GM18868 (cell line): ENCODE results near the gene PLK3.
"Not testable (repeated sequence)": the region's sequence is repeated elsewhere in the genome, so short reads cannot be mapped to it uniquely, and the experiment has no call there.

Experiments used
- ATAC-seq: cut with Tn5 transposase; IDR thresholded peaks from one replicate; pipeline ENCODE4 v1.9.1; 2021; ENCODE audit warnings: mild to moderate bottlenecking, moderate library complexity; ENCODE audit not compliant: unreplicated experiment

Gene PLK3

DNA sequence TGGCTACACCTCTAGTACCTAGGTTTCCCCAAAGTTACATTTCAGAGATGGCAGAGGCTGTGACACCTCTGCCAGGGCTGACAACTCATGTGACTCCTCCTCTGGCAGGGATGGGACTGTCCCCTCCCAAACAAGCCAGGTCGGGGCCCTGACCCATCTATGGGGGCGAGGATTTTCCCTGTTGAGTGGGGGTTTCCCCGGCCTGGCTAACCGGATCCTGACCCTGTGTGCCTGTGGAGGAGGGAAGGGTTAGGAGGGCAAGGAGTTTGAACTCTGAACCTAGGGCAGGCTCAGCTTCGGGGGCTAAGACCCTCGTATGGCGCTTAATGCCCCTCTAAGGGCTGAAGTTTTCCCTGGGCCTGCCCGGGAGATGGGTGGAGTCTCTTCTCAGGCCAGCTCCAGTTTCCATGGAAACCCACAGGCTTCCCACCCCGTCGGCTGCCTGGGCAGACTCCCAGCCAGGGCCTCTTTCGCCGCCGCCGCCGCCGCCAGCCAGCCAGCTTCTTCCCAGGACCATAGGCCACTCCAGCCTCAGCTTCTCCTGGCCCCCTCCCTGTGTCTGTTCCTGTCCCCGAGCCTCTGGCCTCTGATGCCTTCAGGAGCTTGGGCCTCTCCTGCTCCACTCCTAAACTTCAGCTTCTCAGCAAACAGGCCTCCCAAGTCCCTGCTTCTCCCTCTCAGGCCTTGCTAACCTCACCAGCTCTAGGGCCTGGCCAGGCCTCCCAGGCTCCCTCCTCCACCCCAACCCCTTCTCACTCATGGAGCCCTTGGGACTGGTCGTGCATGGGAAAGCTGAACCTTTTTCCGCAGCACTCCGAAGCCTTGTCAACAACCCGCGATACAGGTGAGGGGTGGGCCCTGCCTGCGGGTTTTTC is 8.1 kb downstream of the PLK3 start, which contains the start of gene BTBD19:
BTBD19 (plus strand) TSS at position 461 of the 875 bp plus-strand sequence; CDS start at position 759, 298 bp downstream.
- peak; percentile 34 for ATAC-seq

DNA sequence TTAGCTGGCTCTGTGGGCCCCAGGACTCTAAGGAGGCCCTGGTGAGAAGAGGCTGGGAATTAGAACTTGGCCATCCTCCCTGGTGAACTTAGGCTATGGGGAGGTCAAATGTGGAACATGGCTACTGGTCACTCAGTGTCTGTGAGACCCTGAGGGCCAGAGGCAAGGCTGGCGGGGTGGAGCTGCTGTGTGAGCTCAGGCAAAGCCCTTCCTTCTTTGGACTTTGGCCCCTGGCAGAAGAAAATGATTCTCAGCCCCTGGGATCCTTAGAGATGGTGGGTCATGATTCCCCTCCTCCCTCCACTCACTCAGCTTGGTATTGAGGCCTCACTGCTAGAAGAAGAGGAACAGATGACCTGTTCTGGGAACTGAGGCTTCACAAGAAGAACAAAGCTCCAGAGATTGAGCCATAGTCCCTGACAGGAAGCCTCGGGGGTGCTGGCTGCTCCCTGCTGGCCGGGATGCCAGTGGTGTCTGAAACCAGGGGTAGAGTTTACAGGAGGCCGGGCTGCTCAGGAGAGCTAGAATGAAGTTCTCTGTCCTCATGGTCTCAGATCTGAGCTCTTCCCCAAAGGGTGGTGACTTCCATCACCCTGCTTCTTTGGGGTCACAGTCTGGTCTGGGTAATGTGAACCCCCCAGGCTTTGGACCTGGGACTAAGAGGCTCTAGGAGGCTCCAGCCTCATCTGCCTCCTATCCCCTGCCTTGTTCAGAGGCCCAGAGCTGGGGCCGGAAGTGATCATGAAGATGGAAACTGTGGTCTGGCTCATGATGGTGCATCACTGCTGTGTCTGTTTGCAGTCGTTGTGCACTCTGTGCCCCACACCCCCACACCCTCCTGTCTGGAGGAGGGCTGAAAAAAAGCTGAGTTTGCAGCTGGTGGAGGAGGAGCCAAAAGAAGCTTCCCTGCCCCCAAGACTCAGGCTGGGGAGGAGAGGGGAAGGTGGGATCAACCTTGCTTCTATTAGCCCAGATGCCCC is 9.1 kb downstream of the PLK3 start:
- ATAC-seq, result peak; percentile 55

GRCh38 chr1:44810101-44810761 is 10.1 kb downstream of the PLK3 start:
- no peak for ATAC-seq

DNA sequence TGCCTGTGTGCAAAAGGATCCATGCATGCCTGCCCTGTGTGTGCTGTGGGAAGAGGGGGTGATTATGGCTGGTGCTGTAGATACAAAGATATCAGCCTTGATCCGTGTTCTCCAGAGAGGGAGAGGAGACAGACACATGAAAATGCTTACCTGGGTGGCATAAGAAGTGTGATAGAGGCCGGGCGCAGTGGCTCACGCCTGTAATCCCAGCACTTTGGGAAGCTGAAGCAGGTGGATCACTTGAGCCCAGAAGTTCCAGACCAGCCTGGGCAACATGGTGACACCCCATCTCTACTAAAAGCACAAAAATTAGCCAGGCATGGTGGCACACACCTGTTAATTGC is 10.6 kb downstream of the PLK3 start:
- not testable (repeated sequence) for ATAC-seq

DNA sequence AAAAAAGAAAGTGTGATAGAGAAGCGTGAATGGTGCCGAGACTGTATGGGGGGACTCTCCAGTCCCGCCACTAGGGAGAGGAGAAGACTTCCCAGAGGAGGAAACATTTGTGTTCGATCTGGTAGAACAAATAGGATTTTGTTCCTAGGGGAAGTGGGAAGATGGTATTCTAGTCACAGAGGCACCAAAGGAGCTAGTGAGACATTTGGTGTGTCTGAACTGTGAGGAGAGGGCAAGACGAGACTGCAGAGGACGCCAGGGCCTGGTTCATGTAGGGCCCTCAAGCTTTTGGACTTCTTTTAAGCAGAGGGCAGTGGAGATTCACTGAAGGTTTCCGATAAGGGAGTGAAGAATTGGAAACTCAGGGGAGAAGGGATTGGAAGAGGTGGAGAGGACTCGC is 11.1 kb downstream of the PLK3 start:
- no peak for ATAC-seq

GRCh38 chr1:44812822-44813543 is 12.8 kb downstream of the PLK3 start:
- no peak for ATAC-seq

GRCh38 chr1:44815926-44816325 is 15.7 kb downstream of the PLK3 start:
- not testable (repeated sequence) for ATAC-seq

DNA sequence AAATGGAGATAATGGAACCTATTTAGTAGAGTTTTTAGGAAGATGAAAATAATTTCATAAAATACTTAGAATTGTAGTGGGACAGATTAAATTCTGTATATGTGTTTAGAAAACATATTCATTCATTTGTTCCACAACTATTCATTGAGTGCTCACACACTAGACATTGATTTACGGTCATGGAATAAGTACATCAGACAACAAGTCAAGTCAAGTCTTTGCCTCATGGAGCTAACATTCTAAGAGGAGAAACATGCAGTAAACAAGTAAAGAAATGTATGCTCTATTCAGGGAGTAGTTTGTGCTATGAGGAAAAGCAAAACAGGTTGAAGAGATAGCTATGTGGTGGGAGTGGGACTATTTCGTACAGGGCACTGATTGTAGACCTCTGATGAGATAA is 17.1 kb downstream of the PLK3 start:
- ATAC-seq, result no peak

DNA sequence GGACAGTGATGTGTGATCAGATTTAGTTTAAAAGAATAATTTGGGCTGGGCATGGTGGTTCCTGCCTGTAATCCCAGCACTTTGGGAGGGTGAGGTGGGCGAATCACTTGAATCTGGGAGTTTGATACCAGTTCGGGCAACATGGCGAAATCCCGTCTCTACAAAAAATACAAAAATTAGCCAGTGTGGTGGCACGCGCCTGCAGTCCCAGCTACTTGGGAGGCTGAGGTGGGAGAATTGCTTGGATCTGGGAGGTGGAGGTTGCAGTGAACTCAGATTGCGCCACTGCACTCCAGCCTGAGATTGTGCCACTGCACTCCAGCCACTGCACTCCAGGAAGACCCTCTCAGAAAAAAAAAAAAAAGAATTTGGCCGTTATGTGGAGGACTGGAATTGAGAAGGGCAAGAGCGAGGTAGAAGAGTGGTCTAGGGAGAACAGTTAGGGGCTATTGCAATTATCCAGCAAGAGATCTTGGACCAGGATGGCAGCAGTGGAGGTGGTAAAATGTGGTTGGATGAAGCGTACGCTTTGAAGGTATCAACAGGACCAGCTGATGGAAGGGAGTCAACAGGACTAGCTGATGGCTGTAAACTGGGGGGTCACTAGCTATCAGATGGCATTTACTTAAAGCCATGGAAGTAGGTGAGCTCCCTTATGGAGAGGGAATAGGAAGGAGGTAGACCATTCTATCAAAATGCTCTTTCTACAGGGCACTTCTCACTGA is 17.8 kb downstream of the PLK3 start:
- ATAC-seq, result no peak

- no peak for ATAC-seq
Observed at GRCh38 chr1:44819196-44819607, 19.0 kb downstream of the PLK3 start.

DNA sequence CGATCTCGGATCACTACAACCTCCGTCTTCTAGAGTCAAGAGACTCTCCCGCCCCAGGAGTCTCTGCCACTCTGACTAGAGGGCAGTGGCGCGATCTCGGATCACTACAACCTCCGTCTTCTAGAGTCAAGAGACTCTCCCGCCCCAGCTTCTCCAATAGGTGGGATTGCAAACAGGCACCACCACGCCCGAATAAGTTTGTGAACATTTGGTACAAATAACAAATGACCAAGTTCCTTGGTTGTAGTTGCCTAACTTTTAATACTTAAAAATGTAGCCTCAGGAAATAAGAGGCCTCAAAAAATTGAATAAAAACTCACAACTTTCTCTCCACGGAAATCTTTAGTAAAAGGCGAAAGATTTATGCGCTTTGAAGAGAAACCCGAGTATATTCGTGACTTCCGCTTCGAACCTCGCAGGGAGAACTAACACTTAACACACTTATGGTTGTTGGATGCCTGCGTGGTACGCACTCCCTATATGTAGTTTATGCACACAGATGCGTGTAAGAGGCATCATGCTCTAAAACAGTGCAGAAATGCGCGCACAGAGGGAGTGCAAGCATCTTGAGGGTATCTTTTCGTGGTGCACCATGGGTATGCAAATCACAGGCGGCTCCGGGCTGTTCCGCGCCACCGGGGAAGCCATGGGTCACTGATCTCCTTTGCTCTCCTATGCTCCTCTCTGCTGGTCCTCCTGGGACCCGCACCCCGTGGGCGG is 19.6 kb downstream of the PLK3 start:
- peak; percentile 85 for ATAC-seq

DNA sequence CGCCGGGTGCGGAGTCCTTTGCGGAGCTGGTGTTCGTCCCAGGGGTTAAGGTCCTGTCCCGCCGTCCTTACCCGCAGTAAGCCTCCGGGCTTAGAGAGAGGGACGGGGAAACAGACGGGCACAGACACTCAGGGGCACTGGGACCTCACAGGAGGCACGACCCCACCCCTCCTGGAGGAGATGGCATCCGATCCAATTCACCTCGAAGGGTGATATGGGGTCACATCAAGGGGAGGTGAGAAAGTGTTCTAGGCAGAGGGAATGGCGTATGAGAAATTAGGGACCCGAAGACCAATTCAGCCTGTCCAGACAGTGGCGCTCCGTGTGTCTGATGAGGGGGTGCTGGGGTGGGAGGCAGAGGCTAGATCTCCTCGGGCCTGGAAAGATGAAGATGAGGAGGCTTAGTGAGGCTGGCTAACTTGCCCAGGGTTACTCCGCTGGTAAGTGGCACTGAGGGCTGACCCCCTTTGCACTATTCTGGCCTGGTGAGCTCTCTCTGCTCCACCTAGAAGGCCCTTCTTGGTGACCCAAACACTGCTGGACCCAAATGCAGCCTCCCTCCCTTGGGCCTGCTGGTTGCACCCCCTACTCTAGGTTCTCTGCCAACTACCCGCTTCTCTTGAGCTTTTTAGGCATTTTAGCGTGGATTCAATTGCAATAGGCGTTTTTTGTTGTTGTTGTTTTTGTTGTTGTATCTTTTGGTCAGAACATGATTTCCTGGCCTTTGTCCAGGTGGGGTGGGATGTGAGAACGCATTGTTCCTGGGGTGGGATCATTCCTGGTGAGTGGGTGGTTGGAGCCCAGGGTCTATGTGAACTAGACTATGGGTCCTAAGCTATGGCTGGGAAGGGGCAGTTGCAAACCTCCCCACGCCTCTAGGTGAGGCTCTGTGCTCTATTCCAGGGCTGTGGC is 20.4 kb downstream of the PLK3 start:
- no peak for ATAC-seq

GRCh38 chr1:44821240-44821715 is 21.1 kb downstream of the PLK3 start:
- ATAC-seq, result no peak

- no peak for ATAC-seq
Observed at GRCh38 chr1:44822131-44822701, 22.0 kb downstream of the PLK3 start.

- ATAC-seq, result no peak
Observed at GRCh38 chr1:44822981-44823451, 22.8 kb downstream of the PLK3 start.

DNA sequence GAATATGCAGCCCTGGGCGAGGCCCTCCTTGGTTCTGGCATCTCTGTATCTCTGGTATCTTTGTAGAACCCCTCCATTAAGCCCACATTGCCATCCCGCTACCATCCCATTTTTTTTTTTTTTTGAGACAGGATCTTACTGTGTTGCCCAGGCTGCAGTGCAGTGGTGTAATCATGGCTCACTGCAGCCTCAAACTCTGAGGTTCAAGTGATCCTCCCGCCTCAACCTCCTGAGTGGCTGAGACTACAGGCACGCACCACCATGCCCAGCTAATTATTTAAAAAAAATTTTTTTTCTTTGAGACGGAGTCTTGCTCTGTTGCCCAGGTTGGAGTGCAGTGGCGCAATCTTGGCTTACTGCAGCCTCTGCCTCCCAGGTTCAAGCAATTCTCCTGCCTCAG is 24.2 kb downstream of the PLK3 start:
- not testable (repeated sequence) for ATAC-seq
